GM21447 (cell line): ENCODE data around the gene SLC28A1.
"Not testable (repeated sequence)": the region's sequence is repeated elsewhere in the genome, so short reads cannot be mapped to it uniquely, and the experiment has no call there.

ENCODE experiments used
- ATAC-seq: cut with Tn5 transposase; IDR thresholded peaks from one replicate; pipeline ENCODE4 v1.9.1; 2021; ENCODE audit not compliant: unreplicated experiment

SLC28A1 gene

DNA sequence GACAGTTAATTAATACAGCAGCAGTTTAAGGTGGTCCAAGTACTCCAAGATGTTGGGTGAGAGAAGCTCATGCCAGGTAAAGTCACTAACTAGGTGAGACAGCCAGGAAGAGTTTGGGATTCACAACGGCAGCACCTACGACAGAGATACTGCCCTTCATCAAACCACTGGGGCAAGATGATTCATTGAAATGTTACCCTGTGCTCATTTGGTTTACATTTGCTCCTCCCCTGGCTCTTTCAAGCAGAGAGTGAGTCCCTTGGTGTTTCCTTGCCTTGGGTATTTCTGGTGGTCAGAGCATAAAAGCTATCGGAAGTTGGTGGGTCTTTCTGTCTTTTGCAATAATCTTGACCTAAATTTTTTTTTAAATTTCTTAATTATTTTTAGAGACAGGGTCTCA, 77.2 kb downstream of the SLC28A1 start:
- no peak for ATAC-seq

DNA sequence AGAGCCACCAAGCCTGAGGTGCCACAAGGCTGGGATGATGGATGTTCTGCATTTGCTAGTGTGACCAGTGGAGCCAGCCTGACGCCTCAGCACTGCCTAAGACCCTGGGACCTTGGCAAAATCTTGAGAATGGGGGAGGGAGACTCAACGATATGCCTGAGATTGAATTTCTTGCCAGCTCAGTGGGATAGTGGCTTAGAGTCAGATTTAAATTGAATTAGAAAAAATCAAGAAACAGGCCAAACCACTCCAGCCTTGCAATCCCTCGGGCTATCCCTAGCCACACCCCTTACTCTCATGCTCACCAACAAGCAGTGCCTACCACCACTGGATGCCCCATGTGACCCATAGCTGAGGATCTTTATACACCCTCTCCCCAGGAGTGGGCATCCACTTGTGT, 78.5 kb downstream of the SLC28A1 start:
- ATAC-seq, result no peak

DNA sequence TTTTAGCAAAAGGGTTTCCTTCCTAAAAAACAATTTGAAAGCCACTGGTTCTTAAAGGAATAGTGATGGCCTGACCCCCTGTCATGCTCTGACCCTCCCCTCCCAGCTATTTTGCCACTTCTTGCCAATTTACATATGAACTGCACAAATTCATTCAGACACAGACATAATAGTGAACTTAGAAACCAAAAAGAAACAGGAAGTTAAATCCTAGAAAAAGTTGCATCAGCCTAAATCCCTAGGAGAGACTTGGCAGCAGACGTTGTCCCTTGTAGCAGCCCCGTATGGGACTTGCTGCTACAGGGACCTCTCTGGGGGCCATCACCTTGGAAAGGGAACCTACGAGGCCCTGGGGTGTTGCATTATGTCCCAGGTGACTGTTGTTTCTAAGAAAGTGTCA, 82.9 kb downstream of the SLC28A1 start:
- ATAC-seq, result no peak

DNA sequence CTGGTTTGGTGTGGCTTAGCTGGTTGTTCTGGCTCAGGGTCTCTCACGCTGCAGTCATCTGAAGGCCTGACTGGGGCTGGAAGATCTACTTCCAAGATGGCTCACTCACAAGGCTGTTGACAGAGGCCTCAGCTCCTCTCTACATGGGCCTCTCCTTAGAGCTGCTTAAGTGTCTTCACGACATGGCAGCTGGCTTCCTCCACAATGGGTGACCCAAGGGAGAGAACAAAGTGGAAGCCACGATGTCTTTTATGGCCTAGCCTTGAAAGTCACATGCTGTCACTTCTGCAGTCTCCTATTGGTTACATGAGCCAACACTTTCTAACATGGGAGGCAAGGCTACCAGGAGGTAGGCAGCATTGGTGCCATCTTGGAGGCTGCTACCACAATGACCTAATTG, 83.8 kb downstream of the SLC28A1 start:
- ATAC-seq, result no peak

DNA sequence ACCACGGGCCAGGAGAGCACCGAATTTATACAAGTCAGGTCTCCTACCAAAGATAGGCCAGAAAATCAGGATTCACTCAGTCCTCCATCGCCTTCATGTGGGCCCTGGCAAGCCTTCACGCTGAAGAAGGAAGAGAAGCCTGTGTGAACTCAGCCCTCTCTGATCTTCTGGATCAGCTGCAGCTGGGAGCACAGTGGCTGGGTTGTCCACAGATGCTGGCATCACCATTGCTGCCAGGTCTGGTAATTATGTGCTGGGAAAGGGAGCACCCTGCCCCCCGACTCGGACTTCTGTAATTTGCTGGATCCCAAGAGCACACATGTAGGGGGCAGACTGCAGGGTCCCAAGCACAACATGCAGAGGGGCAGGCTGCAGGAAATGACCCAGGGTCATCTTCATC, 84.8 kb downstream of the SLC28A1 start:
- ATAC-seq, result no peak

DNA sequence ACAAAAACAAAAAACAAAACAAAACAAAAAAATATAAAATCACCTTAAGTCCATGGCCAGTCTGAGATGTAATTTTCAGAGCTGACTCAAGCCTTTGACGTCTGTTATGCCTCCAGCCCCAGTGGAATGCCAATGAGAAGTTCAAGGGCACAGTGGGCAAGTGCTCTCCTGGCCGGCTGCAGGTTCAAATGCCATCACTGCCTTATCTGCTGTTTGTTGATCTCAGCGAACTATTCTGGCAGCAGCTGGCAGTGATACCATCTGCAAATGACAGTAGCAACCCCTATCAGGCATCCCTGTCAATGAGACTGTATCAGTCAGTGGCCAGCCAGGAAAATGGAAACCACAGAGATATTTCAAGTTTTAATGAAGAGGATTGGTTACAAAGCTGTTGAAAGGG, 86.4 kb downstream of the SLC28A1 start:
- ATAC-seq, result no peak

DNA sequence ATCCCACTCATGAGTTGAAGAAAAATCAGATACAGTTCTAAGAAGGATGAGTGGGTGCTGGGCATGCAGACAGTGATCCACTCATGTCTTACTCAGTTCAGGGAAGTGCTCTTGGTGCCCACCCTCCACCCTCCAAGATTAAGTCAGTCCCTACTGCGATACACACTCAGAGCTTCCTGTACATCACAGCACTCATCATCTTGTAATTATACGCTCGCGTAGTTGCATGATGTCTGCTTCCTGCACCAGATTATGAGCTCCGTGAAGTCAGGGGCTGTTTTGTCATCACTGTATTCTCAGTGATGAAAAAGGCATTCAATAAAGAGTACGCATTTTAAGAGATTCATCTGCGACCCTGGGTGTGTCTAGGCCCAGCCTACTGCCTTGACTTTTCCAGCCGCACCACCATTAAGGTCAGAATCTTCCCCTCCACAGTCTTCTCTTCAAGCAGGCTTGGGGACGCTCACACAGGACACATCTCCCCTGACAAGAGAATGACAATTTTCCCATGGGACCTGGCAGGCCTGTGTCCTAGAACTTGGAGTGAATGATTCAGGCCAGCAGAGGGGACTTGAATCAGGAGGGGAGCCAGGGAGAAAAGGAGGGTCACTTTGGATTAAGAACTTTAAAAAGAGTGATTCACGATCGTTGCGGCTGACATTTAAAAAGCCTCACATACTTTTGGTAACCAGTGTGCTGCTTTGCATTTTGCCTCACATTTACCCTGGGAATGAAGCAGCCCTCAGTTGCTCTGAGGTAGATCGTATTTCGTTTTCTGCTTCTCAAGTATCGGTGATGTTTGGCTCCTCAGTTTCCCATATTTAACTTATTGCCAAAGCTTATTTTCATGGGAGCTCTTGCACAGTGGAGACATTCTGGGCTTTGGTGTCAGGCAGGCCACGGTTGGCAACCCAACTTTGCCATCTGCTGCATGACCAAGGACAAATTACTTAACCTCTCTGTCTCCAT, 89.3 kb downstream of the SLC28A1 start:
- no peak for ATAC-seq

DNA sequence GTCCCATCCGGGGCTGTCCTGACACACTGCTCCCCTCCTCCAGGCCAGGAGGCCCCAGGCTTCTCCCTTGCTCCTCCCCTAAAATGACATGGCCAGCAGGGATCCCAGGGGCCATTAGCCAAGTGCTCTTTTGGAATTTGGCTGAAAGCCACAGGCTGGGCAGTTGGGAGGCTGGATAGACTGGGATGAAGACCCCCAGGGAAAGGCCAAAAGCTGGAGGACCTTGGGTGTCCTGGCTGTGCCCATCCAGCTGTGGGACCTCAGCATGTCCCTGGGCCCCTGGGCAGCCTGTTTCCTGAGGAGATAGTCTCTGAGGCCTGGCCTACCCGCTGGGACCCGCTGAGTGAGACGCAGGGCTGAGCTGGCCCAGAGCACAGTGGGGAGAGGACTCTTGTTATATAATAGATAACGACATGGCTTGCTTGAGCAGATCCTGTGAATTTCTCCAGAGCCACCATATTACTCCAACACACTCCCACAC, 91.4 kb downstream of the SLC28A1 start:
- ATAC-seq, result no peak

DNA sequence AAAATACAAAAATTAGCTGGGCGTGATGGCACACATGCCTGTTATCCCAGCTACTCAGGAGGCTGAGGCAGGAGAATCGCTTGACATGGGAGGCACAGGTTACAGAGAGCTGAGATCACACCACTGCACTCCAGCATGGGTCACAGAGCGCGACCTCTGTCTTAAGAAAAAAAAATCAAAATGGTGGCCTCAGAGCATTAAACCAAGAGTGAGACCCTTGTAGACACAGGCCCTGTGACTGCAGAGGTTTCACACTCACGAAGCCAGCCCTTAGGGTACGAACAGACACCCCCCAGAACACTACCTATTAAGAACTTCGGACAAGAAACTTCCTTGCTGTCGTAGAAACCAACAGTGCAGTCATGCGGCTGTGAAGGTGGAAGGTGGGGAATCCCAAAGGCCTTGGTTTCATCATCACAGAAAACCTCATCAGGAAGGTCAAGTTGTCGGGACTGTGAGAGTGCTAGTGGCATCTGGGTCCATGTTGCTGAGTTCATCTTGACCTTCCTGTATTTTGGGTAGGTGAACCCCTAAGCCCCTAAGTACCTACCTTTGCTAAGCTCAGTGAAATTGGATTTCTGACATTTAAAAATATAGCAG, 92.4 kb downstream of the SLC28A1 start:
- no peak for ATAC-seq

DNA sequence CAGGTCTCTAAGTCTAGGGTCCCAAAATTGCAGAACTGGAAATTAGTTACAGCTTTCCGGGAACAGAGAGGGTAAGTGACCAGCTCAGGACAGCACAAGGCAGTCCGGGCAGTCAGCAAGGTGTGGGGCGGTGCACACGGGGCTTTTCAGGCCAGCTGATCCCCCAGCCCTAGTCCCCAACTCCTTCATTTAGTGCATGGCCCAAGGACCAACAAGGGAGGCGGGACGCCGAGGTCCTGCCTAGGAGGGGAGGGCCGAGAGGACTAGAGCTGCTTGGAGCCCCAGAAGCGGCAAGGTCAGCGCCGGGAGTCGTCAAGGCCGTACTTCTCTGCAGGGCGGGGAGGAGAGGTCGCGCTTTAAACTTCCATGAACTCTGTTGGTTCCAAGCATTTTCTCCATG, 95.2 kb downstream of the SLC28A1 start:
- no peak for ATAC-seq

DNA sequence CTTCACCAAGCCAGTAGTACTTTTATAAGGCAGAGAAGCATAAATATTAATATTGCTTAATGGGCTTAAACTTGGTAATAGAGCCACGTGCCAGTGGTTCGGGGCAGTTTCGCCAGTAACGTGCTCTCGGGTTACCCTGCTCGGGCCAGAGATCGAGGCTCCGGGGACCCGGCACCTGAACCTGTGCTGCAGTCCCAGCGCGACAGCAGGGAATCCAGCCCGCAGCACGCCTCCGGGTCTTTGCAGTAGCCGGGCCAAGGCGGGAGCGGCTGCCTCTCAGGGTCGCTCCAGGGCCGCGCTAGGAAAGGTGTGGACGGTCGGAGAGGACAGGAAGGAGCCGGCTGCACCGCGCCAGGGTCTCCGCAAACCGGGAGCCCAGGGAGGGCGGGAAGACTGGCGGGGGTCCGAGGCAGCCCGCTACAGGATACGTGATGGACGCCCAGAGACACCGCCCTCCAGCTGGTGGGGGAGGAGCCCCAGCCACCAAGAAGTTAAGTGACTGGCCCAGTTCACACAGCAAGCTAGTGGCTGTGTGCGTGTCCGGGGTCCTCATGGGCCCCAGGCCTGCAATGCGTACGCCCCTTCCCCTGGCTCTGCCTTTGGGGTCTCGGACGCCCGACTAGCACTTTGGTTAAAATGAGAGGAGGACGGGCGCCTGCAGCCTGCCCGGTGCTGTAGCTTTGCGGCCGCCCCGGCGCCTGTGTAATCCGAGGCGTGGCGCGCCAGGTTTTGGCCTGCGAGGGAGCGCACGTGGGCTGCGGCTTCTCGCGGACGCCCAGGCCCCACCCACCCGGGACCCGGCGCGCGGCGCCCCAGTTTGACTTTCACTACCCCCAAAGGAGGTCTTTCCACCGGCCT, 96.0 kb downstream of the SLC28A1 start:
- ATAC-seq, result peak; percentile 54

DNA sequence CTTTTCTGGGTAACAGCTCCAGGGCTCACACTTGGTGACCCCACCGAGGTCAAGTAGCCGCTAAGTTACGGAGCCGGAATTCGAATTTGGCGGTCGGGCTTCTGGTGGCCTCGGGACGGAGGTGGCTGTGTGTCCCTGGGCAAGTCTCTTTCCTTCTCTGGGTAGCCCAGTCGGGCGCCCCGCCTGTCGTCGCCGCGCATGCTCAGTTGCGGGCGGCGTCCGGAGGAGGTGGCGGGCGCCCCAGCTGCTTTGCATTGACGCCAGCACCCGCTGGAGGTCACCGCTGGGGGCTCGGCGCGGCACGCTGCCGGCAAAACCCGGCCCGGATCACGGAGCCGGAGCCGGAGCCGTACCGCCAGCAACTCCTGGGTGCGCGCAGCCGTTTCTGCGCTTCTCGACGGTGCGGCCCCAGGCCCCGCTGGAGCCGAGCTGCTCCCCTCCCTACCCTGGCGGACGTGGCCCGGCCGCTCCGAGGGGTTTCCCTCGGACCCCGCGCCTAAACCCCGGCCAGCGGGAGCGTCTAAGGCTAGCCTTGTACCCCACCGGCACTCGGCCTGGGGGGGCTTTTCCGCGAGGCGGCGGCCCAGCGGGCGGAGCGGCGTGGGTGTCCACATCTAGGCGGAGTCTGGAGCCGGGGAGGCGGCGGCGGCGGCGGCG, 96.7 kb downstream of the SLC28A1 start:
- ATAC-seq, result peak; percentile 59

DNA sequence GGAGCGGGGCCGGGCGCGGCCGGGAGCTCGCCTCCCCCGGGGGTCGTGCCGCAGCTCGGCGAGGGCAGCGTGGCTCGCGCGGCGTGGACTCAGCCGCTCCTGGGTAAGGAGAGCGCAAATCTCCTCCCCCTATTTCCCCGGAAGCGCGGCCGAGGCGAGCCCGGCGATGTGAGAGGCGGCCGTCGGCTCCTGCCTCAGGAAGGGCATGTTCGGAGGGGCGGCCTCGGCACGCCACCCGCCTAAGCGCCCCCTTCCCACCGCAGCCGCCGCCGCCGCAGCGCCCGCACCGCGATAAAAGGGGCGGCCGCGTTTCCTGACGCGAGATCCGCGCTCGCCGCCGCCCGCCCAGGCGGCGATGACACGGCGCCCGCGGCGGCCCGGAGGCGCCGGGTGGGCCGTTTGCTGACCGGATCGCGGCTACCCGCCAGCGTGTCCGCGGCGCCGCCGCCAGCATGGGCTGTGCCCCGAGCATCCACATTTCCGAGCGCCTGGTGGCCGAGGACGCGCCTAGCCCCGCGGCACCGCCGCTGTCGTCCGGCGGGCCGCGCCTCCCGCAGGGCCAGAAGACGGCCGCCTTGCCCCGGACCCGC, 97.3 kb downstream of the SLC28A1 start, which contains the start of gene PDE8A:
TSS of gene PDE8A (plus strand) at position 146 of the 590 bp plus-strand sequence. CDS start at position 453, 307 bp downstream.
- peak; percentile 19 for ATAC-seq

DNA sequence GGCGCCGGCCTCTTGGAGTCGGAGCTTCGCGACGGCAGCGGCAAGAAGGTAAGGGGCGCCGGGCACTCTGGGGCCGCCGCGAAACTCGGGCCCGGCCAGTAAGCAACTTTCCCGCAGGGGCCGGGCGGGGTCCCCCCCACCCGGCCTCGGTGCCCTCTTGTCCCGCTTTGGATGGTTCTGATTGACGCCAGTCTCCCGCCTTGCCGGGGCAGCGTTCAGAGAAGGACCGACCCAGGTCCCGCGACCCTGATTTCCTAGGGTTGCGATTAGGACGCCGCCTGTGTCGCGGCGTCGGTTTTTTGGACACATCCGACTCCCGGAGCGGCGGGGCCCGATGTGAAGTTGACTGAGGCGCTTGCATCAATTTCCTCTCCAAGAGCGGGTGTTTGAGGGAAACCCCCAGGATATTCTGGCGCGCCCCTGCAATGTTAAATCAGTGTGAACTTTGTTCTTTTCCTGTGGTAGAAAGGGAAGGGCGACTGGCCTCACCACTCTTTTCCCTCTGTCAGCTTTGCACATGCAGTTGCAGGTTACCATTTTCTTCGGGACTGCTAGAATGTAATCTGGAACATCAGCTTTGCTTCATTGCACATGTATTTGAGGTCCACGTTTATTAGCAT, 97.9 kb downstream of the SLC28A1 start:
- no peak for ATAC-seq

DNA sequence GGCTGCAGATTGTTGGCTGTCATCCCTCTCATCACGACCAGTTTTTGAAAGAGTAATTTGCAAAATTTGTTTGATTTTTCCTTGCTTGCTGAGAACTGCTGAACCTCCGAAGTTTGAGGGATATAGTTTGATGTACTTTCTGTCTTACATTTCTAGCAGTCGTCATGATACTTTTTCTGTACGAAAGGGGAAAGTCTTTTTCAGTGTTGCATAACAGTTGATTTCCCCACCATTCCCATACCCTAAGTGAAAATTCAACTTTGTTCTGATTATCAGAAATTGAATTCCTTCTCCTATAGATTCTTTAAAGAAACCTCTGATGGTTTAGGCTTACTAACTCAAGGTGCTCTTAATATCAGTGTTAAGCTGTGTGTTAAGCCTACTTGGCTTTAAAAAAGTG, 98.8 kb downstream of the SLC28A1 start:
- ATAC-seq, result no peak

DNA sequence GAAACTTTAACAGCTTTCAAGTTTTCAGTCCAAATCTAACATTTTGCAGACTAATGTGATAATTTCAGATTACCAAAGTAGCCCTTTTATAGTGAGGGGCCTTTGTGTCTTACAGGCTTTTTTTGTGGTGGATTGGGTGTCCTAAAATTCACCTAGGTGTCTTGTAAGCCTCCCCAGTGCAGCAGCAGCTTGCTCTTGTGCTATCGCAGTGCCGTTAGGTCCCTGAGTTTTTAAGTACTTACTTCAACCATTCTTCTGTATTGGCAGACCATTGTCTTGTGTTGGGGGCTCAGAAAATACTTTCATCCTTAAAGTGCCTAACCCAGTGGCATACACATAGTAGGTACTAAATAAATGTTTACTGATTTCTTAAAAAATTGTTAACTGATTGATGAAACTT, 99.2 kb downstream of the SLC28A1 start:
- no peak for ATAC-seq

DNA sequence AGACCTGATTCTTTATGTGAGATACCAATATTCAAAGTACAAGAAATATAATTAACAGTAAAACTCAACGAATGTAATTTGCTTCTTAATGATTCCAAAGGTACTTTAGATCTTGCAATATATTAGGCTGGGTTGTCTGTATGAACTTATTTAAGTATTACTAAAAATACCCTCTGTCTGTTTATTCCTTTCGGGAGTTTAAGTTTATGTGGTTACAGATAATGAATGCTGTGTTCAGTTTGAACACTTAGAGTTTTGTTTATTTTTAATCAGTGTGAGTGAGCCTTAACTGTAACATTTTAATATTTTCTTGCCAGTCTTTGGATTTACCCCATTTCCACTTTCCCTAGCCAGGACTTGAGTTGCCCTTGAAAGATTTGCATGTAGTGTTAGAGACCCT, 100.7 kb downstream of the SLC28A1 start:
- no peak for ATAC-seq

DNA sequence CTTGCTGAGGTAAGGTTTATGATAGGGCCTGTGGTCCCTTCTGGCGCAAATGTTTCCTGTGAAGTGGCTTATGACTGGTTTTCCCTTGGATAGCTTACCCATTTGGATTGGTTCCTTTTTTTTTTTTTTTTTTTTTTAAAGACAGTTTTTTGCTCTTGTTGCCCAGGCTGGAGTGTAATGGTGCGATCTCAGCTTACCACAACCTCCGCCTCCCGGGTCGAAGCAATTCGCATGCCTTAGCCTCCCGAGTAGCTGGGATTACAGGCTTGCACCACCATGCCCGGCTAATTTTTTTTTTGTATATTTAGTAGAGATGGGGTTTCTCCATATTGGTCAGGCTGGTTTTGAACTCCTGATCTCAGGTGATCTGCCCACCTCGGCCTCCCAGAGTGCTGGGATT, 102.9 kb downstream of the SLC28A1 start:
- not testable (repeated sequence) for ATAC-seq

DNA sequence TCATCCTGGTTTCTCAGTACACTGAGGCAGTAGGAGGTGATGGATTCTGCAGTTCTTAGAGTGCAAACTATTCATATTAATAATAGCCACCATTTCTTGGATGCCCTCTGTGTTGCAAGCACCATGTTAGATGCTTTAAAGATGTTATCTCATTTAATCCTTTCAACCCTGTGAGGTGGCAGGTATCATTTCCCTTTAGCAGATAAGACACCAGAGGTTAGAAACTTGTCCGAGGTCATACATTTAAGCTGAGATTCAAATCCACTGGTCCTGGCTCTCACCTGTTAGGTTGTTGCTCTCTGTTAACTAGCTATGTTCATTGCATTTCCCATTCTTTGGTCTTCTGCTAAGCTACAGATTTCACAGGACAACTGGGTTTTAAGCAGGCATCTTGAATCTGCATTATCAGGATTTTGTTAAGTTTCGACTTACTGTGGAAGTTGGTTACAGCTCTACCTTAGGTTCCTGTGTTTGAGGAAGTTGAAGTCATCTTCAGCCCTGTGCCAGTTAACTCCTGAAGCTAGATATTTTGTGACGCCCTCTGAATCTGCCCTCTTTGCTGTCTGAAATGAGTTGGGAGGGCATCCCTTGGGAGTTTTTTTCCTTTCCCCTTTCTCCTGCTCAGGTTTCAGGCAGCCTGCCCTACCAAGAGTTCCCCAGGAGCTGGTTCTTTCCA, 103.6 kb downstream of the SLC28A1 start:
- ATAC-seq, result peak; percentile 50
